Activated CD4-positive, alpha-beta T cell treated with anti-CD3 and anti-CD28 coated beads, Interleukin-2, amount 50 U/mL, for 16 hours (primary cell): ENCODE data around the gene FKBP5.
"Not testable (repeated sequence)": the region's sequence is repeated elsewhere in the genome, so short reads cannot be mapped to it uniquely, and the experiment has no call there.

Source experiments
- DNase-seq: peaks from one replicate; pipeline ENCODE4 v3.0.0-alpha.2; 2020

The FKBP5 gene

GRCh38 chr6:35607517-35608233 lies 81.0 kb downstream of the FKBP5 start:
- no peak for DNase-seq

GRCh38 chr6:35605600-35605999 lies 83.1 kb downstream of the FKBP5 start:
- no peak for DNase-seq

- DNase-seq = no peak
Measured at GRCh38 chr6:35603326-35604202, 85.2 kb downstream of the FKBP5 start.

- DNase-seq = peak; percentile 8
Measured at GRCh38 chr6:35602133-35602946, 86.4 kb downstream of the FKBP5 start.

- peak; percentile 46 for DNase-seq
Measured at GRCh38 chr6:35601331-35602132, 87.2 kb downstream of the FKBP5 start.

GRCh38 chr6:35600659-35601125 lies 88.0 kb downstream of the FKBP5 start:
- no peak for DNase-seq

GRCh38 chr6:35599761-35600658 lies 88.7 kb downstream of the FKBP5 start:
- no peak for DNase-seq

GRCh38 chr6:35598621-35599020 lies 90.1 kb downstream of the FKBP5 start:
- not testable (repeated sequence) for DNase-seq

- DNase-seq = no peak
Measured at GRCh38 chr6:35596448-35597442, 92.0 kb downstream of the FKBP5 start.

GRCh38 chr6:35594503-35595186 lies 94.1 kb downstream of the FKBP5 start:
- DNase-seq = no peak

- DNase-seq = no peak
Measured at GRCh38 chr6:35592178-35592577, 96.5 kb downstream of the FKBP5 start.

- DNase-seq = no peak
Measured at GRCh38 chr6:35590622-35591066, 98.1 kb downstream of the FKBP5 start.

GRCh38 chr6:35589904-35590303 lies 98.8 kb downstream of the FKBP5 start:
- DNase-seq = no peak

GRCh38 chr6:35589201-35589739 lies 99.4 kb downstream of the FKBP5 start:
- no peak for DNase-seq

- DNase-seq = no peak
Measured at GRCh38 chr6:35587167-35587566, 101.5 kb downstream of the FKBP5 start.

- DNase-seq = no peak
Measured at GRCh38 chr6:35586542-35586941, 102.2 kb downstream of the FKBP5 start.

- DNase-seq = no peak
Measured at GRCh38 chr6:35585658-35586057, 103.1 kb downstream of the FKBP5 start.

GRCh38 chr6:35583893-35584688 lies 104.6 kb downstream of the FKBP5 start:
- DNase-seq = peak; percentile 70
